PC-9 (cell line): ENCODE data around the gene KRTAP10-11.

Experiments
- CTCF ChIP-seq: fragments of 200-600 bp; sonication (generic); conservative IDR thresholded peaks from 2 replicates; pipeline ENCODE4 v1.6.1; 2017; ENCODE audit warnings: mixed run types, antibody characterized with exemption, mild to moderate bottlenecking, moderate library complexity
- EZH2 ChIP-seq: fragments of 200-600 bp; sonication (generic); IDR thresholded peaks from 2 replicates; pipeline ENCODE4 v1.8.0; 2017; ENCODE audit warnings: antibody characterized with exemption, low read depth

- TF ChIP-seq CTCF (no peak), EZH2 (no peak)
These were observed 43.8 kb upstream of the KRTAP10-11 start for GRCh38 chr21:44602463-44602850.
